Middle frontal gyrus (tissue), 1 donor: Measurements from ENCODE around the gene DOCK8.
"Not testable (repeated sequence)": the region's sequence is repeated elsewhere in the genome, so short reads cannot be mapped to it uniquely, and the experiment has no call there.

Source experiments
- DNase-seq: peaks from one replicate; pipeline ENCODE4 v3.0.0-alpha.2; 2015; ENCODE audit warnings: low spot score; ENCODE audit errors: extremely low spot score

Gene DOCK8

GRCh38 chr9:224582-225520 lies 10.2 kb downstream of the DOCK8 start:
- DNase-seq: no peak

GRCh38 chr9:227860-228259 lies 13.2 kb downstream of the DOCK8 start:
- no peak for DNase-seq

- no peak for DNase-seq
Measured at GRCh38 chr9:228929-229695, 14.4 kb downstream of the DOCK8 start.

GRCh38 chr9:231625-232024 lies 17.0 kb downstream of the DOCK8 start:
- DNase-seq: not testable (repeated sequence)

- DNase-seq: not testable (repeated sequence)
Measured at GRCh38 chr9:233708-234107, 19.0 kb downstream of the DOCK8 start.

GRCh38 chr9:237141-237857 lies 22.6 kb downstream of the DOCK8 start:
- no peak for DNase-seq

- no peak for DNase-seq
Measured at GRCh38 chr9:237858-238345, 23.2 kb downstream of the DOCK8 start.

GRCh38 chr9:242461-243080 lies 27.9 kb downstream of the DOCK8 start:
- no peak for DNase-seq

- DNase-seq: no peak
Measured at GRCh38 chr9:248278-248961, 33.8 kb downstream of the DOCK8 start.

- no peak for DNase-seq
Measured at GRCh38 chr9:249025-249424, 34.4 kb downstream of the DOCK8 start.

GRCh38 chr9:250039-250438 lies 35.4 kb downstream of the DOCK8 start:
- no peak for DNase-seq

GRCh38 chr9:250625-251024 lies 36.0 kb downstream of the DOCK8 start:
- no peak for DNase-seq

GRCh38 chr9:251398-251797 lies 36.7 kb downstream of the DOCK8 start:
- DNase-seq: no peak

GRCh38 chr9:253539-253938 lies 38.9 kb downstream of the DOCK8 start:
- no peak for DNase-seq

GRCh38 chr9:254516-254915 lies 39.9 kb downstream of the DOCK8 start:
- DNase-seq: no peak

- no peak for DNase-seq
Measured at GRCh38 chr9:257957-258356, 43.3 kb downstream of the DOCK8 start.

GRCh38 chr9:259405-260404 lies 45.0 kb downstream of the DOCK8 start:
- no peak for DNase-seq

- DNase-seq: no peak
Measured at GRCh38 chr9:264231-264630, 49.6 kb downstream of the DOCK8 start.

- no peak for DNase-seq
Measured at GRCh38 chr9:265209-265870, 50.7 kb downstream of the DOCK8 start.
